Adrenal gland (tissue), 12 donors: ENCODE data around the gene CSF2. TPM values are rescaled to one million over a fixed set of nuclear protein-coding genes. Genes with fewer than 3 reads are reported as not detected.

Experiments
- DNase-seq, 7 donors: peaks; one replicate each; pipeline ENCODE4 v3.0.0-alpha.2; 2019 to 2020
- H3K27ac ChIP-seq, 5 donors: fragments of 200-600 bp; sonication (generic) in 4 of 5; 1 replicate in 3 of 5; 2 replicates in 2 of 5; pipeline versions ENCODE4 v1.5.1 to v1.8.0; 2016 to 2020; ENCODE audit warnings: mild to moderate bottlenecking in 1 of 5
- H3K27me3 ChIP-seq: fragments of 200-600 bp; 2 replicates; pipeline ENCODE4 v1.8.0; 2021
- H3K36me3 ChIP-seq, 2 donors: fragments of 200-600 bp; replicated peaks in 1 of 2; 1 replicate in 1 of 2; 2 replicates in 1 of 2; pipeline versions ENCODE4 v1.5.1 to v1.8.0; 2018 to 2022
- H3K4me1 ChIP-seq, 2 donors: fragments of 200-600 bp; replicated peaks in 1 of 2; 1 replicate in 1 of 2; 2 replicates in 1 of 2; pipeline versions ENCODE4 v1.5.1 to v1.8.0; 2018 to 2021
- H3K4me3 ChIP-seq, 4 donors: fragments of 200-600 bp; sonication (generic) in 3 of 4; one replicate each; pipeline ENCODE4 v1.5.1; 2016 to 2018
- H3K9me3 ChIP-seq, 3 donors: fragments of 200-600 bp; sonication (generic) in 1 of 3; replicated peaks in 1 of 3; 1 replicate in 2 of 3; 2 replicates in 1 of 3; pipeline versions ENCODE4 v1.5.1 to v1.8.0; 2016 to 2021
- POLR2A ChIP-seq, 2 donors: fragments of 450-650 bp; IDR thresholded peaks; one replicate each; pipeline ENCODE4 v1.6.1; 2017; ENCODE audit warnings: antibody characterized with exemption in 2 of 2, mild to moderate bottlenecking in 2 of 2, moderate library complexity in 1 of 2
- WGBS, 4 donors: extraction: QIAGEN DNeasy Blood & Tissue Kit in 2 of 4; methylation state at CpG; one replicate each; pipeline versions ENCODE4 v1.1.5 to v1.1.7; 2013 to 2017; 5-methylcytosine and 5-hydroxymethylcytosine counted together
- intact Hi-C, 2 donors: fragments of 100-400 bp; cut with DNase I; formaldehyde crosslinking; loops; one replicate each; pipeline versions ENCODE4 v1.14.1 to v1.15.0; 2022 to 2023
- polyA plus RNA-seq, 3 donors: library from polyadenylated mRNA; stranded (reverse); fragments of 200-250 nt in 2 of 3; fragments of 350-450 nt in 1 of 3; fragmentation: Illumina TruSeq in 1 of 3; extraction: RNeasy Lipid Tissue Mini Kit (QIAGEN cat#74804) in 1 of 3; gene quantifications; one replicate each; pipeline ENCODE4 v1.2.3, GENCODE V29; 2013 to 2014
- total RNA-seq, 9 donors: library from RNA; depleted of rRNA in 4 of 9; stranded (reverse); fragments of >200 nt in 4 of 9; fragments of 120-200 nt in 1 of 9; fragmentation: NEBNext Ultra II Directional in 1 of 9; extraction: Animal tissue kit (Norgen Biotek cat#: 25700) in 1 of 9; gene quantifications; one replicate each; pipeline versions ENCODE4 v1.1.0 to v1.2.4, GENCODE V29; 2013 to 2023
- TF ChIP-seq, protein P1 (sequence below), 6 experiments: fragments of 450-650 bp in 4 of 6; fragments of 200-600 bp in 2 of 6; sonication (generic) in 1 of 6; IDR thresholded peaks; 1 replicate in 5 of 6; 2 replicates in 1 of 6; pipeline versions ENCODE4 v1.5.1 to v1.8.0; 2016 to 2021; ENCODE audit warnings: antibody characterized with exemption in 6 of 6, mild to moderate bottlenecking in 2 of 6, moderate library complexity in 1 of 6
- donor health status: healthy with polysubstance abuse.
- donor health status: Bipolar disorder and iron deficiency.
- donor health status: DM: yes; HTN: yes; CAD: no.
- donor health status: DM: no; HTN: no; CAD: no.
- donor health status: DM: no; HTN: no; CAD: no.
- donor health status: DM: yes; HTN: yes; CAD: no.

The CSF2 gene
- total and polyA plus RNA-seq, 12 donors, result 0.31 TPM; not detected in 11

DNA sequence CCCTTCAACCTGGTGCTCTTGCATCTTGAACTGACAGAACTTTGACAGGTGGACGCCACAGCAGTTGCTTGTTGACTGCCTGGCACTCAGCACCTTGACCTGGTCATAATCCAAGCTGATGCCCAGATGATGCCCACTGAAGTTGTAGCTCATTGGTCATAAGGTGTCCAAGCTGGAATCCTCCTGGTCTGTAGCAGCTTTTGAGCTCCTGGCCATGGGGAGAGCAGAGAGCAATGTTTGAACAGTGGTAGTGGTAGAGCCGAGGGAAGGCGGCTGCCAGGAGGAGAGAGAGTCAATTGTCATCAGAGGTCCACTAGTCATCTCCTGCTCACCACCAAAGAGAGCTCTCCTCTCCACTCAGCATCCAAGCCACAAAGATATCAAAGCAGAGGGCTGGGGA lies 23.3 kb downstream of the CSF2 start:
- Histone ChIP-seq H3K36me3 (no peaks in the 10 kb centered on the region), H3K4me3 (no peak overlapping the region), H3K27me3 (no peaks in the 10 kb centered on the region), H3K9me3 (no peaks in the 10 kb centered on the region), H3K4me1 (no peaks in the 10 kb centered on the region), H3K27ac (no peak overlapping the region)
- intact Hi-C loops, result no loop called here
- no peak for DNase-seq
- TF ChIP-seq, protein P1, sequence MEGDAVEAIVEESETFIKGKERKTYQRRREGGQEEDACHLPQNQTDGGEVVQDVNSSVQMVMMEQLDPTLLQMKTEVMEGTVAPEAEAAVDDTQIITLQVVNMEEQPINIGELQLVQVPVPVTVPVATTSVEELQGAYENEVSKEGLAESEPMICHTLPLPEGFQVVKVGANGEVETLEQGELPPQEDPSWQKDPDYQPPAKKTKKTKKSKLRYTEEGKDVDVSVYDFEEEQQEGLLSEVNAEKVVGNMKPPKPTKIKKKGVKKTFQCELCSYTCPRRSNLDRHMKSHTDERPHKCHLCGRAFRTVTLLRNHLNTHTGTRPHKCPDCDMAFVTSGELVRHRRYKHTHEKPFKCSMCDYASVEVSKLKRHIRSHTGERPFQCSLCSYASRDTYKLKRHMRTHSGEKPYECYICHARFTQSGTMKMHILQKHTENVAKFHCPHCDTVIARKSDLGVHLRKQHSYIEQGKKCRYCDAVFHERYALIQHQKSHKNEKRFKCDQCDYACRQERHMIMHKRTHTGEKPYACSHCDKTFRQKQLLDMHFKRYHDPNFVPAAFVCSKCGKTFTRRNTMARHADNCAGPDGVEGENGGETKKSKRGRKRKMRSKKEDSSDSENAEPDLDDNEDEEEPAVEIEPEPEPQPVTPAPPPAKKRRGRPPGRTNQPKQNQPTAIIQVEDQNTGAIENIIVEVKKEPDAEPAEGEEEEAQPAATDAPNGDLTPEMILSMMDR (IDR thresholded peaks at IDR 0.05), result no peak
- TF ChIP-seq POLR2A (IDR thresholded peaks at IDR 0.05), result no peak
- 81 to 98% (median 94%) methylated on average over 3 of the region's 3 CpGs for WGBS, 4 donors

DNA sequence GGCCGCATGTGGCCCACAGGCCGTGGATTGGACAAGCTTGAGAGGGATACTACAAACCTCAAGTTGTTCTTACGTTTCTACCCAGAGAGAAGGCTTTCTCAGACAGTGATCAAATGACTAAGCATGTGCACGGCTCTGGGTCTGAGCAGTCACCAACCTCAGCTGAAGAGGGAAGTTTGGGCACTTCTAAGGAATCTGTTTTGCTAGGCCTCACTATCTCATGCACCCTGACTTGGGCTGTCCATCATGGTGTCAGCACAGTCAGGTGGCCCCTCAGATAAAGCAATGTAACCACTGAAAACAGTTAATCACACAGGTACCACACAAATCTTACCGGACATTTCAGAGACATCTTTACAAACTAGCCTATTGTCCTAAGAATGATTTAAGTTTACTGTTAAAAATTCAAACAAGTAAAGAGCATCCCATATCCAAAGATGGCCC lies 24.6 kb downstream of the CSF2 start:
- no peak overlapping the region for H3K27ac ChIP-seq
- intact Hi-C loops, result no loop called here
- no peaks in the 10 kb centered on the region for H3K27me3 ChIP-seq
- no peaks in the 10 kb centered on the region for H3K36me3 ChIP-seq
- WGBS, 4 donors, result 73 to 84% (median 75%) methylated on average over 5 of the region's 5 CpGs
- no peak for DNase-seq
- TF ChIP-seq POLR2A (IDR thresholded peaks at IDR 0.05), result no peak
- TF ChIP-seq, protein P1 (IDR thresholded peaks at IDR 0.05), result no peak
- H3K4me3 ChIP-seq, result no peak overlapping the region
- H3K4me1 ChIP-seq, result peaks cover 0 to 6% of the 10 kb centered on the region in 2 donors
- H3K9me3 ChIP-seq, result no peaks in the 10 kb centered on the region

DNA sequence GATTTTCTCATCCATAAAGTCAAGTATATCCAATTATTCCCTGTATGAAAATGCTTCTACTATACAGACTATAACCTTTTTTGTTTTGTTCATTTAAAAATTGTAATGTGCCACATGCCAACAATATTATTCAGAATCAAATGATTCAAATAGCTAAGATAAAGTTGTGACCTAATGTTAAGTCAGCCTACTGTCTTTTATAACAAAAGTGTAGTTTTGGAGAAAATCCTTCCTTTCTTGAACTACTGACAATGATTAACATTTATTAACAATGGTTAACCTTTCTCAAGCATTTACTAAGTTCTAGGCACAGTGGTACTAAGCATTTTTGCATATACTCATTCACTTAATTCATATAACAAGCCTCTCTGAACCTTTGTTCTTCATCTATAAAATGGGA lies 25.0 kb downstream of the CSF2 start:
- intact Hi-C loops, result no loop called here
- H3K4me1 ChIP-seq, result peaks cover 3 to 11% of the 10 kb centered on the region in 2 donors
- H3K4me3 ChIP-seq, result no peak overlapping the region
- TF ChIP-seq, protein P1 (IDR thresholded peaks at IDR 0.05), result no peak
- no peak for TF ChIP-seq POLR2A (IDR thresholded peaks at IDR 0.05)
- no peaks in the 10 kb centered on the region for H3K27me3 ChIP-seq
- H3K27ac ChIP-seq, result no peak overlapping the region
- no peak for DNase-seq
- no peaks in the 10 kb centered on the region for H3K36me3 ChIP-seq
- no peaks in the 10 kb centered on the region for H3K9me3 ChIP-seq

DNA sequence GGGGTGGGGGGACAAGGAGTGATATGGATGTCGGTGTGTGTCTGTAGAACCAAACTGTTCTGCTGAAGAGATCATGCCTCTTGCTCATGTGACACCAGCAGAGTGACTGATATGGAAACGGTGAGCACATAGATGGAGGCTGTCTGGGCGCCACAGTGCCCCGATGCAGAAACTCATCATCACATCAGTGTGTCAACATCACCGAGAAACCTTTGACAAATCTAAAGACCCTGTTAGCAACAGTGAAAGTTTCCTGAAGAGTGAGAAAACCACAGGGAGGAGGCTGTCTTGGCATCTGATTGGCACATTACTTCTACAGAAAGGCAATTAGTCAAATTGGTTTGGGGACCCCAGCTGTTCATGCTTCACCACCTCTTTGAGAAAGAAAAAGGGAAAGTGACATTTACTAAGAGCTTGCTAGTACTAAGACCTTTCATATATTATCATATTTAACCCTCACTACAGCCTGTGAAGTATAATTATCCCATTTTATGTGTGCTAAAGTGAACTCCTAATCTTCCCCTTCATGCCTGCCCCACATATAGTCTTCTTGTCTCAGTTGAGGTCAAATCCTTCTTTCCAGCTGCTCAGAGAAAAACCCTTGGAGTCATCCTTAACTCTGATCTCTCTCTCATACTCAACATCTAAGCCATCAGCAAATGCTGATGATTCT lies 25.6 kb downstream of the CSF2 start:
- 74 to 87% (median 79%) methylated on average over 5 of the region's 5 CpGs for WGBS, 4 donors
- Histone ChIP-seq H3K4me3 (no peak overlapping the region), H3K9me3 (no peaks in the 10 kb centered on the region), H3K27ac (no peak overlapping the region), H3K36me3 (no peaks in the 10 kb centered on the region), H3K4me1 (peaks cover 8 to 17% of the 10 kb centered on the region in 2 donors), H3K27me3 (no peaks in the 10 kb centered on the region)
- intact Hi-C loops, result no loop called here
- DNase-seq, result no peak
- TF ChIP-seq, protein P1 (IDR thresholded peaks at IDR 0.05), result no peak
- no peak for TF ChIP-seq POLR2A (IDR thresholded peaks at IDR 0.05)
